HepG2 (cell line): ENCODE data around the gene TSHZ2. TPM values are rescaled to one million over a fixed set of nuclear protein-coding genes. Genes with fewer than 3 reads are reported as not detected.
A peak's percentile ranks its signal among the peaks of the same experiment; 100 is the strongest.

Experiments used
- FOSL1 ChIP-seq: sonication (generic); formaldehyde crosslinking; IDR thresholded peaks from 2 replicates; pipeline ENCODE4 v1.9.0; 2021; ENCODE audit warnings: missing genetic modification reagents, borderline replicate concordance
- HIVEP1 ChIP-seq: sonication (generic); formaldehyde crosslinking; IDR thresholded peaks from 2 replicates; pipeline ENCODE4 v1.4.0; 2020; ENCODE audit warnings: mild to moderate bottlenecking, missing genetic modification reagents
- HNRNPUL1 ChIP-seq: fragments of 200-400 bp; formaldehyde crosslinking; IDR thresholded peaks from 2 replicates; pipeline ENCODE4 v1.6.1; 2017; ENCODE audit warnings: low read depth, mild to moderate bottlenecking, low read length, moderate library complexity
- IKZF1 ChIP-seq: fragments of 450-650 bp; IDR thresholded peaks from 2 replicates; pipeline ENCODE4 v1.7.1; 2016
- MTERF4 ChIP-seq: sonication (generic); formaldehyde crosslinking; IDR thresholded peaks from 2 replicates; pipeline ENCODE4 v1.8.0; 2023; ENCODE audit warnings: mild to moderate bottlenecking, missing genetic modification reagents
- RBM22 ChIP-seq: fragments of 200-400 bp; formaldehyde crosslinking; optimal IDR thresholded peaks from 2 replicates; pipeline ENCODE3; 2017; ENCODE audit warnings: mild to moderate bottlenecking, low read length, moderate library complexity
- RORA ChIP-seq: sonication (generic); formaldehyde crosslinking; IDR thresholded peaks from 2 replicates; pipeline ENCODE4 v1.5.0; 2020; ENCODE audit warnings: mild to moderate bottlenecking, missing genetic modification reagents, moderate library complexity
- SP1 ChIP-seq, 2 experiments: fragments of 450-650 bp in 1 of 2; sonication (generic) in 1 of 2; formaldehyde crosslinking in 1 of 2; IDR thresholded peaks; 2 replicates each; pipeline versions ENCODE4 v1.4.0 to v1.6.1; 2016 to 2020; ENCODE audit warnings: missing genetic modification reagents in 1 of 2
- TMF1 ChIP-seq: sonication (generic); formaldehyde crosslinking; IDR thresholded peaks from 2 replicates; pipeline ENCODE4 v1.8.1; 2022; ENCODE audit warnings: low read depth, missing genetic modification reagents
- ZBTB40 ChIP-seq, 2 experiments: fragments of 450-650 bp in 1 of 2; sonication (generic) in 1 of 2; formaldehyde crosslinking in 1 of 2; IDR thresholded peaks; 2 replicates each; pipeline versions ENCODE4 v1.6.1 to v1.8.0; 2016 to 2022; ENCODE audit warnings: antibody characterized with exemption in 1 of 2, mild to moderate bottlenecking in 1 of 2, missing genetic modification reagents in 1 of 2
- ZFP91 ChIP-seq: sonication (generic); formaldehyde crosslinking; IDR thresholded peaks from 2 replicates; pipeline ENCODE4 v1.9.0; 2022; ENCODE audit warnings: missing genetic modification reagents, mild to moderate bottlenecking, borderline replicate concordance
- ZFYVE20 ChIP-seq: sonication (generic); formaldehyde crosslinking; IDR thresholded peaks from 2 replicates; pipeline ENCODE4 v1.8.0; 2023; ENCODE audit warnings: low read depth, mild to moderate bottlenecking, moderate library complexity, missing genetic modification reagents, borderline replicate concordance
- ZNF20 ChIP-seq: sonication (generic); formaldehyde crosslinking; IDR thresholded peaks from 2 replicates; pipeline ENCODE4 v1.4.0; 2020; ENCODE audit warnings: mild to moderate bottlenecking, moderate library complexity, missing genetic modification reagents
- ZNF547 ChIP-seq: sonication (generic); formaldehyde crosslinking; IDR thresholded peaks from 2 replicates; pipeline ENCODE4 v1.5.1; 2020; ENCODE audit warnings: mild to moderate bottlenecking, missing genetic modification reagents
- ZNF557 ChIP-seq: sonication (generic); formaldehyde crosslinking; IDR thresholded peaks from 2 replicates; pipeline ENCODE4 v1.4.0; 2020; ENCODE audit warnings: missing genetic modification reagents
- polyA plus RNA-seq, 8 experiments: library from polyadenylated mRNA; depleted of rRNA in 3 of 8; stranded (reverse) in 7 of 8; unstranded in 1 of 8; fragments of >200 nt; fragmentation: Illumina TruSeq in 4 of 8; extraction: Trizol in 4 of 8; gene quantifications; 2 replicates each; pipeline versions ENCODE4 v1.2.1 to v1.2.3, GENCODE V29; 2011 to 2016; ENCODE audit warnings: low read depth in 4 of 8, missing spikeins in 1 of 8, mixed read lengths in 1 of 8; ENCODE audit not compliant: insufficient read depth in 1 of 8
- total RNA-seq, 5 experiments: library from RNA; depleted of rRNA; stranded (reverse); fragments of >200 nt; fragmentation: Illumina TruSeq; extraction: Trizol; gene quantifications; 2 replicates each; pipeline ENCODE4 v1.2.3, GENCODE V29; 2016; ENCODE audit warnings: low read depth in 1 of 5

TSHZ2 gene
- total and polyA plus RNA-seq, 2 of the 13 experiments (the other 11 are each of a cell fraction or from before 2014, with no cell fraction given) = 0.01 TPM; not detected in 1

DNA sequence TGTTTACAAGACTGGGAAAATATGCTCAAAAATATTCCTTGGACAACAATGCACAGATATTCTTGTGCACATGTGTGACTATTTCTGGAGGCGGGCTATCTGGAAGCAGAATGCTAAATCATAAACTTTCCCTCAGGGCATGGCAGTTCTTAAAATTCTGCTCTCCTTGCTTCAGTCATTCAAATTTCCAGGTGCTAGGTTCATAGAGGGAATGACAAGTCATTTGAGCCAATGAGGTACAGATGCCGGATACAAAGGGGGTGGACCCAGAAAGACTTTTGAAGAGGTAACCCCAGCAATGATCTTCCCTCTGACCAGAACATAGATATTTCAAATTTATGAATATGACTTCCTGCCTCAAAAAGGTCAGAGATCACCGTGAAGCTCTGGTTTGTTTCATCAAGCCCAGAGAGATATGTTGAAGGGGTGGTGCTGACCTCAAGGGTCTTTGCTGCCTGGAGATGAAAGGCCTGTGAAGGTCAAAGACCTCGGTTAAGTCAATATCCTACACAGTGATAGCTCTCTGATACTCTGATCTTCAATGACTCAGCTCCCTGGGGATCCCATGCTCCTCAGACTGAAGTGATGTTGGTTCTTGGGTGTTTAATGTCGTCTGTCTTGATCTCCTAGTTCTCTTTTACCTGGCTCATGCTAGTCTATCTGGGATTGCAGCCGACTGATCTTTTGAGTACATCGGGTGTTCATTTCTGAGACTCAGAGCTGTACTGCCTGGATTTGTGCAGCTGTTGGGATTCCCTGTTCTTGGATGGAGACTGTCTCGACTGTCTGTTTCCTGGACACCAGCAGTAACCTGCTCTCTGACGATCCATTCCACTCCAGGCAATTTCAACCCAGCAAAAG is 47.5 kb upstream of the TSHZ2 start (continued):
- no peak for TF ChIP-seq ZFP91 (CRISPR knock-in tag)
- TF ChIP-seq HNRNPUL1 = no peak
- no peak for TF ChIP-seq IKZF1
- no peak for TF ChIP-seq SP1 (IDR thresholded peaks at IDR 0.05)
- TF ChIP-seq SP1 (CRISPR knock-in tag; IDR thresholded peaks at IDR 0.05) = no peak; the same call in 1 of the 2 replicates
- peak; percentile 94; the same call in 1 of the 2 replicates for TF ChIP-seq FOSL1 (CRISPR knock-in tag)
- no peak for TF ChIP-seq ZFYVE20 (CRISPR knock-in tag)
- no peak for TF ChIP-seq ZBTB40 (IDR thresholded peaks at IDR 0.05)
- TF ChIP-seq ZBTB40 (CRISPR knock-in tag; IDR thresholded peaks at IDR 0.05) = peak; percentile 89; the same call in 1 of the 2 replicates
- TF ChIP-seq ZNF547 (CRISPR knock-in tag) = no peak; the same call in 1 of the 2 replicates
- TF ChIP-seq RORA = no peak
- TF ChIP-seq RBM22 = no peak
- no peak; the same call in 1 of the 2 replicates for TF ChIP-seq TMF1
- 0 out of 2 replicates have a peak, but pooled peaks have one; percentile 72 for TF ChIP-seq ZNF20 (CRISPR knock-in tag)
- peak; percentile 72; the same call in 1 of the 2 replicates for TF ChIP-seq HIVEP1 (CRISPR knock-in tag)
- TF ChIP-seq MTERF4 (CRISPR knock-in tag) = no peak
- no peak for TF ChIP-seq ZNF557 (CRISPR knock-in tag)
